ENCODE data around the gene TES. TPM values are rescaled to one million over a fixed set of nuclear protein-coding genes. Genes with fewer than 3 reads are reported as not detected.

The TES gene
- total RNA-seq, 4 donors from 2014 or later, result 24.7 to 33.1 (median 31.6) TPM

- TF ChIP-seq CTCF (IDR thresholded peaks at IDR 0.05; ENCODE audit: low read depth), result no peak
Observed at GRCh38 chr7:116235380-116235779, 25.0 kb downstream of the TES start.

GRCh38 chr7:116236020-116236630 lies 25.8 kb downstream of the TES start:
- no peak for TF ChIP-seq CTCF (IDR thresholded peaks at IDR 0.05; ENCODE audit: low read depth)

- no peak for TF ChIP-seq CTCF (IDR thresholded peaks at IDR 0.05; ENCODE audit: low read depth)
Observed at GRCh38 chr7:116239020-116239419, 28.7 kb downstream of the TES start.

GRCh38 chr7:116239434-116239833 lies 29.1 kb downstream of the TES start:
- TF ChIP-seq CTCF (IDR thresholded peaks at IDR 0.05; ENCODE audit: low read depth), result no peak

- no peak for TF ChIP-seq CTCF (IDR thresholded peaks at IDR 0.05; ENCODE audit: low read depth)
Observed at GRCh38 chr7:116240024-116240668, 29.8 kb downstream of the TES start.

- no peak for TF ChIP-seq CTCF (IDR thresholded peaks at IDR 0.05; ENCODE audit: low read depth)
Observed at GRCh38 chr7:116241291-116241690, 31.0 kb downstream of the TES start.

GRCh38 chr7:116242178-116242577 lies 31.8 kb downstream of the TES start:
- TF ChIP-seq CTCF (IDR thresholded peaks at IDR 0.05; ENCODE audit: low read depth), result no peak
